NCI-H82 (cell line): ENCODE measurements around the gene SLC5A12.

Experiments
- DNase-seq: peaks from one replicate; lab custom pipeline; 2025; lab: John Stamatoyannopoulos, UW

The SLC5A12 gene, protein sequence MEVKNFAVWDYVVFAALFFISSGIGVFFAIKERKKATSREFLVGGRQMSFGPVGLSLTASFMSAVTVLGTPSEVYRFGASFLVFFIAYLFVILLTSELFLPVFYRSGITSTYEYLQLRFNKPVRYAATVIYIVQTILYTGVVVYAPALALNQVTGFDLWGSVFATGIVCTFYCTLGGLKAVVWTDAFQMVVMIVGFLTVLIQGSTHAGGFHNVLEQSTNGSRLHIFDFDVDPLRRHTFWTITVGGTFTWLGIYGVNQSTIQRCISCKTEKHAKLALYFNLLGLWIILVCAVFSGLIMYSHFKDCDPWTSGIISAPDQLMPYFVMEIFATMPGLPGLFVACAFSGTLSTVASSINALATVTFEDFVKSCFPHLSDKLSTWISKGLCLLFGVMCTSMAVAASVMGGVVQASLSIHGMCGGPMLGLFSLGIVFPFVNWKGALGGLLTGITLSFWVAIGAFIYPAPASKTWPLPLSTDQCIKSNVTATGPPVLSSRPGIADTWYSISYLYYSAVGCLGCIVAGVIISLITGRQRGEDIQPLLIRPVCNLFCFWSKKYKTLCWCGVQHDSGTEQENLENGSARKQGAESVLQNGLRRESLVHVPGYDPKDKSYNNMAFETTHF

DNA sequence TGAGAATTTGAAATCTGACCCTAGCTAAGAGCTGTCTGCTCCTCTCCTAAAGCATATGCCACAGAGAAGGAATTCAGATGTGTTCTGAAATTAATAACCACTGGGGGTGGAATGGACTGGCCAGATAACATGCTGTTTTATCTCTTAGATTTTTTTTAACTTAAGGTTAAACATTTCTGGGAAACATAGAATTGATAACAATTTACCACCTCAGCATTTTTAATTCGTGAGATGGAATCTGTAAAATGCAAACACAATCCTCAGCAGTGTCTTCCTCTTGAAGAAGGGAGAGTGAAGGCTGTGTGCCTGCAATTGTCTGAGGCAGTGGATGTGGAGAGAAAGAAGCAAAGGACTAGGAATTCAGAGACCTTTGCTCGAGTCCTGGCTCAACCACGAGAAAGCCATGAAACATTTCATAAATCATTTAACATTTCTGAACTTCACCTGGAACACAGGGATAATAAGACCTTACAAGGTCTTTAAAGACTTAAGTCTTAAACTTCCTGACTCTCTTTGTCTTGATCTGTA, at the start of gene SLC5A12:
Gene SLC5A12 (minus strand): TSS at position 113 of the 528 bp plus-strand sequence. CDS start 346 bp downstream, outside the sequence.
- DNase-seq, result no peak

- DNase-seq, result no peak
Measured at GRCh38 chr11:26769027-26769426, 47.2 kb upstream of the SLC5A12 start.

DNA sequence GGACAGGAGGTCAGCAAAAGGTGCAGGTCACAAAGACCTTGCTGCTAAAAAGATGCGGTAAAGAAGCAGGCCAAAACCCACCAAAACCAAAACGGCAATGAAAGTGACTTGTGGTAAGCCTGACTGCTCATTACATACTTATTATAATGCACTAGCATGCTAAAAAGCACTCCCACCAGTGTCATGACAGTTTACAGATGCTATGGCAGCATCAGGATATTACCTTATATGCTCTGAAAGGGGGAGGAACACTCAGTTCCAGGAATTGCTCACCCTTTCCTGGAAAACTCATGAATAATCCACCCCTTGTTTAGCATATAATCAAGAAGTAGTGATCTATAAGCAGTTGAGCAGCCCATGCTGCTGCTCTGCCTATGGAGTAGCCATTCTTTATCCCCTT, 45.2 kb upstream of the SLC5A12 start:
- DNase-seq, result no peak

DNA sequence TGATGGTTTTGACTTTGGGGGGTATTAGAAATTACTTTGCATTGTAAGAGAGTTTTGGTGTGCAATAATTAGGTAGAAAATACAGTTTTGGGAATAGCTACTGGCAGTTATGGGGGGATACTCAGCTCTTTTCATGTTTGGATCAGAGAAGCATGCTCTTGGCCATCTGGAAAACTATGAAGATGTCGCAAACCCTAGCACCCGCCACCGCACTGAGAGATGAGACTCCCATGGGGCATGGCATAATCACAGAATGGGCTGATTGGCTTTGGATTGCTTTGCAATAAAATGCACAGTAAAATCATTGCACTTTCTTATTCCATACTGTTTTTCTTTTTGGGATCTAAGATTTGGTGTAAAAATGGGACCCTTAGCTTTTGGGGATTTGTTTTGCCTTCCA, 43.5 kb upstream of the SLC5A12 start:
- DNase-seq, result no peak

DNA sequence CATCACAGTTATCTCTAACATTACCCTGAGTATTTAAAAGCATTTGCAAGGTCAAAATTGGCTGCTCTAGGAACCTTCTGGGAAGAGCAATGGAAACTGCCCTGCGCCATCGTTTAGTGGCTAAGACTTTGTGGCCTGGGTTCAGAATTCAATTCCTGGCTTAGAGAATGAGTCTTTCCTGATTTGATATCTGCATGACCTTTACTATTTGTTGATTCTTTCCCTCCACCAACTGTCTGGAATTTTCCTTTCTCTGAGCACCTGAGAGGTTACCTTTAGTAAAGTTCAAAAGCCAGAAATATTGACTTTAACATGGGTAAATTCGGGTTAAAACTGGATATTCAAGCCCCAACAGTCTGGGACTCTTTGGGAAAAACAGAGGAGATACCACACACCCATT, 43.0 kb upstream of the SLC5A12 start:
- DNase-seq, result no peak

- no peak for DNase-seq
Measured at GRCh38 chr11:26764315-26764714, 42.5 kb upstream of the SLC5A12 start.

GRCh38 chr11:26762089-26762488, 40.2 kb upstream of the SLC5A12 start:
- DNase-seq, result no peak

- DNase-seq, result peak; percentile 92
Measured at GRCh38 chr11:26761361-26761809, 39.5 kb upstream of the SLC5A12 start.

- DNase-seq, result no peak
Measured at GRCh38 chr11:26757995-26758394, 36.1 kb upstream of the SLC5A12 start.

GRCh38 chr11:26755762-26756161, 33.9 kb upstream of the SLC5A12 start:
- no peak for DNase-seq

DNA sequence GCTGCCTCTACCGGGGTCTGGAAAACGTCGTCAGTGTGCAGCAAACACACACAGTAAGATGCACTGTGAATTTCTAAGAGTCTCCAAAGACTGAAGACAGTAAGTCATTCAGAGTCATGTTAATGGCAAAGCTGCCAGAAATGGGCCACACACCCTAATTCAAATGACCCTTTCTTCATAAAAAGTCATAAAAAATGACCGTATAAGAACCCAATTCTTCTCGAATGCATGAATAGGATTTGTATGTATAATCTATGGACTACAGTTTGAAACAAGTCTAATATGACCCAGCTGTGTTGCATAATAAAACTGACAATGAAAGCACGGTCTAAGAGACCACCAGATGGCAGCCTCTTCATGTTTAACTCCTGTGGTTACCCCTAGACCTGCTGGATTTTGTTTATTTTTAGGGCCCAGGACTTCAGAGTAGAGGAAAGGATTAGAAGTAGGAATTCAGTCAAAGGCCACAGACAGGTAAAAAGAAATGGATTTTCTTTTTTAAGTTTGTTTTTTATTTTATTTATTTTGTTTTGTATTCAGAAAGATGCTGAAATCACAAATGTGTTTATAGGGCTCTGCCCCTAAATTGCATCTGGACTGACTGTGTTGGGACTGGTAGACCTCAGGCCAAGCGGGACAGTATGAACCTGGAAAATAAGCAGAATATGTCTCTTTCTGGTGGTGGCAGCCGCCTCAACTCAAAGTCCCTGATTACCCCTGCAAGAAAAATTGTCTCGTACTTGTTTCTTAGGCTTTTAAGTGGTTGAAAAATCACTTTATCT, 32.1 kb upstream of the SLC5A12 start:
- DNase-seq, result peak; percentile 66

DNA sequence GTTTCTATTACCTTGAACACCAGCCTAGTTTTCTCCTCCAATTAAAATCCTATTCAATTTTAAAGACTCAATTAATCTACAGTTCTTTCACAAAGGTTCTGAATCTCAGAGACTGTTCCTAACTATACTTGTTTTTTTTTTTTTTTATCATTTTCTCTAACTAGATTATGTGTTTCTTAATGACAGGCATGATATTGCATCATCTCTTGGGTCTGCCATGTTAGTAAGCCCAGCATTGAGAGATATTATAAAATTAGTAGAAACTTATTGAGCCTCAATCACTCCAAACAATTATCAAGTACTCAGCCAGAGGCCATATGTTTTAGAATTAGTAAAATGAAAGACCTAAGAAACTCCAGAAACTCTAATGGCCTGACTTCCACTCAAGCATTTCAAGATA, 28.1 kb upstream of the SLC5A12 start:
- no peak for DNase-seq

- DNase-seq, result no peak
Measured at GRCh38 chr11:26743622-26744021, 21.8 kb upstream of the SLC5A12 start.

DNA sequence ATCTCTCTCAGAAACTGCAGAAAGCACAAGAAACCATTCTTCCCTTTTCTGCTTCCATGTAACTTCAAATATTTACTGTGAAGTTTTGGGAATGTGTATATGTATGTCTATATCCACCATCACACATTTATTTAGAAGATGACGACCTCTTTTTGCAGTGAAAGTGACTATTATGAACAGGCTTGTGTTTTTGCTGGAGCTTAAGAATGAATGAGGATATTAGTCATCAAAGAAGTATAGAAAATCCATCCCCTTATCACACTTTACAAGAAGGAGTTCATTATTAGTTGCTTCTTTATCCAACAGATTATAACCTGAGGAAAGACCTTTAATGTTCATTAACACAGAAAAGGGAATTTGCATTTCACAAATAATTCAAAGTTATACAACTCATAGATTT, 21.1 kb upstream of the SLC5A12 start:
- DNase-seq, result no peak

DNA sequence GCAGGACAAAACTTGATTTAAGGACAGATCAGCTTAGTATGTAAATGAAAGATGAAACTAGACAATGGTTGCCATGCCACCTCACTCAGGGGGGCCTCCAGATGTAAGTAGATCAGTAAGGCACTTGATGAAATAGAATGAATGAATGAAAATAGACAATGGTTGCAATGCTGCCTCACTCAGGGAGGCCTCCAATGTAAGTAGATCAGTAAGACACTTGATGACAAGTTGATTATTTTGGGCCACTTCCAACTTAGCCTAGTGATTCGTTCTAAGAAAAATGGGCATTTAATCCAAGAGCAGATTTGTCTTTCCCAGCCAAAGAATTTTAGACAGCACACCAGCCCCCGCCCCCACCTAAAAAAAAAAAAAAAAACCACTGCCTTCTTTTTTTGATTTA, 19.2 kb upstream of the SLC5A12 start:
- DNase-seq, result no peak

DNA sequence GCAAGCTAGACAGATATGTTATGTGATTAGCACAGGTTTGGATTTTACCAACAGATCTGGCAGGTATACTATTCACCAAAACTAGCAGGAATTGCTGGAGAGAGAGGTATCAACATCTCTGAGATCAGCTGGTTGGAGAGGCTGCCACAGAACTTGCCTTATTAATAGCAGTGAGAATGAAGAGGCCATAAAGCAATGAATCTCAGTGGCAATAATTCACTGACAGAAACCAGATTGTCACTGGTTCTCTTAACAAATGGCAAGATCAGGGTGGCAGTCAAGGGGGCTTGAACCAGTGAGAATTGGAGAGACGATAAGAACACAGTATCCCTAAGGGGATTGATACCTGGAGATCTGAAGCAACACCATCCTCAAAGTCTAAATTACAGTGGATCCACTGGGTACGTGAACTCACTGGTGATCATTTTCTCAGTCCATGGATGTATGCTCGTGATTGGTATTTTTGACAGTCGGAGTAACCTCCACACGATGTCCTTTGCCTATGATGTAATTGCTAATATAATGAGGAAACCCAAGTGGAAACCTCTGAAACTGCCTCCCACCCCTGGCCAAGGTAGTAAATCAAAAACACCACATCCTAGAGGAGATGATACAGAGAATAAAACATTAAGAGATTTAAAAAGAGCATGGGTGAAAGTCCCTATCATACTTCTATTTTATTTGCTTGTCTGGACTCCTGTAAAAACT, 17.7 kb upstream of the SLC5A12 start:
- DNase-seq, result no peak

GRCh38 chr11:26734691-26735090, 12.8 kb upstream of the SLC5A12 start:
- DNase-seq, result no peak

DNA sequence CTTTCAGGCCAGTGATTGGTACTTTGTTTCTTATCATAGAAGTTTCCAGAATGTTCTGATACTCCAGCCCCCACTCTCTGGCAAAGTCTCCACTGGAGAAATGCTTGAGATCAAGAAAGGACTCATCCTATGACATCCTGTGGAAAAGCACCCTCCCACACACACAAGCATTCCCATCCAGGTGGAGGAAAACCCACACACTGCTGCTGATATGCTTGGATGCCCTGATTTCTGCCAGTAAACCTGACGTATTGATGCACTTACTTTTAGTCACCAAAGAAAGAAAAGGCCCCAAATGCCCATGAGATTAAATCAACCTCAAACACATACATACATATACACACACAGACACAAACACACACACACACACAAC, 9.2 kb upstream of the SLC5A12 start:
- no peak for DNase-seq

GRCh38 chr11:26730414-26731083, 8.7 kb upstream of the SLC5A12 start:
- no peak for DNase-seq

GRCh38 chr11:26729284-26729683, 7.4 kb upstream of the SLC5A12 start:
- DNase-seq, result no peak

DNA sequence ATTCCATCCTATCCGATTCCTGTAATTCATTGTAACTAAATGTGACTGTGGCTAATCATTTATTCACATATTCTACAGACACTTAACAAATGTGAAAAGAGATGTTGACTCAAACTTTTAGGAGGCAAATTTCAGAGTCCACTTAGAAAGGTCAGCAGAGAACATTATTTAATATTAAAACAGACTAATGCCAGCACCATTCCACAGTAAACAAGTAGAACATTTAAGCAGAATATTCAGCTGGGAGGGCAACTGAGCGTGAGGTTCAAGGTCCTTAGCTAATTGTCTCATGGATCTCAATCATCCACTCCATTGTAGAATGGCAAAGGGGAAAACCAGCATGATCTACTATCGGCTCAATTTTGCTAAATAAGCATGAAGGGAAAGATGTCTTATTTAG, 5.1 kb upstream of the SLC5A12 start:
- DNase-seq, result no peak
